Keratinocyte (primary cell): Measurements from ENCODE around the gene SPATA7.

ENCODE experiments used
- CTCF ChIP-seq, 3 experiments: IDR thresholded peaks in 1 of 3; conservative IDR thresholded peaks in 1 of 3; optimal IDR thresholded peaks in 1 of 3; 2 replicates in 2 of 3; 3 replicates in 1 of 3; pipeline versions ENCODE3 to v1.5.1; 2011; ENCODE audit warnings: low read length in 3 of 3, mild to moderate bottlenecking in 3 of 3, moderate library complexity in 2 of 3, control low read depth in 1 of 3, inconsistent platforms in 1 of 3; ENCODE audit not compliant: insufficient read depth in 2 of 3; ENCODE audit errors: extremely low read depth in 1 of 3
- EZH2 ChIP-seq: IDR thresholded peaks from one replicate; pipeline ENCODE4 v1.6.1; 2012; ENCODE audit warnings: inconsistent platforms, mild to moderate bottlenecking, low read length, moderate library complexity

GRCh38 chr14:88346048-88346639, 39.3 kb upstream of the SPATA7 start:
- no peak for TF ChIP-seq CTCF (optimal IDR thresholded peaks at IDR 0.05 in 1 of 3, IDR thresholded peaks at IDR 0.05 in 1 of 3, conservative IDR thresholded peaks at IDR 0.05 in 1 of 3; ENCODE audit: extremely low read depth in 1 of 3, insufficient read depth in 2 of 3, low read length in 3 of 3)
- no peak for TF ChIP-seq EZH2
